ENCODE results near the gene SMIM45.

Gene SMIM45

DNA sequence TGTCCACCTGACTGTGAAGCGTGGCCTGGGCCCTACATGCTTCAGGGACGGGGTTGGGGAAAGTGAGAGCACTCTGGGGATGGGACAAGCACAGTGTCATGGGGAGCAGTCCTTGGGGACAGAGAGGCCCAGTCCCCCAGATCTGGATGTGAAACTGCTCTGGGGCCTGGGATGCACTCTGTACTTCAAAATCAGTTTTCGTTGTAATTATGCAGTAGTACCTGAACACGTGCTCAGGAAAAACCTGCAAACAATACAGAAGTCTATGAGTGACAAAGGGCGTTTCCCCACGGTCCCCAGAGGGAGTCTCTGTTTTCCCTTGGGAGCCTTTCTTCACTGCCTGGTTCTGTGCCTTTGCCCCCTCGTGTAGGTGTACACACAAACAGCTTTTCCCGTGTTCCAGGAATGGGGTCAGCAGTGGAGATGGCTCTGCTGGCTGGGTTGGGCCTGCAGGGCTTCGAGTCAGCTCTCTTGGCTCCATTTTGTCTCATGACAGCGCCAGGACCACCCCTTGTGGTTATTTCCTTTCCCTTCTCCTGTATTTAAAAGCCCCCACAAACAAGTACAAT is 20.2 kb upstream of the SMIM45 start:
- H3K9me3 ChIP-seq = no peaks in the 10 kb centered on the region
- DNase-seq = no peak
- 87 to 93% methylated on average over 10 of the region's 10 CpGs for WGBS, 2 donors
- H3K27ac ChIP-seq = no peak overlapping the region
- no peak for TF ChIP-seq POLR2AphosphoS5 (IDR thresholded peaks at IDR 0.05)
- TF ChIP-seq, protein P1, sequence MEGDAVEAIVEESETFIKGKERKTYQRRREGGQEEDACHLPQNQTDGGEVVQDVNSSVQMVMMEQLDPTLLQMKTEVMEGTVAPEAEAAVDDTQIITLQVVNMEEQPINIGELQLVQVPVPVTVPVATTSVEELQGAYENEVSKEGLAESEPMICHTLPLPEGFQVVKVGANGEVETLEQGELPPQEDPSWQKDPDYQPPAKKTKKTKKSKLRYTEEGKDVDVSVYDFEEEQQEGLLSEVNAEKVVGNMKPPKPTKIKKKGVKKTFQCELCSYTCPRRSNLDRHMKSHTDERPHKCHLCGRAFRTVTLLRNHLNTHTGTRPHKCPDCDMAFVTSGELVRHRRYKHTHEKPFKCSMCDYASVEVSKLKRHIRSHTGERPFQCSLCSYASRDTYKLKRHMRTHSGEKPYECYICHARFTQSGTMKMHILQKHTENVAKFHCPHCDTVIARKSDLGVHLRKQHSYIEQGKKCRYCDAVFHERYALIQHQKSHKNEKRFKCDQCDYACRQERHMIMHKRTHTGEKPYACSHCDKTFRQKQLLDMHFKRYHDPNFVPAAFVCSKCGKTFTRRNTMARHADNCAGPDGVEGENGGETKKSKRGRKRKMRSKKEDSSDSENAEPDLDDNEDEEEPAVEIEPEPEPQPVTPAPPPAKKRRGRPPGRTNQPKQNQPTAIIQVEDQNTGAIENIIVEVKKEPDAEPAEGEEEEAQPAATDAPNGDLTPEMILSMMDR (IDR thresholded peaks at IDR 0.05) = no peak
- TF ChIP-seq POLR2A (IDR thresholded peaks at IDR 0.05) = no peak
- TF ChIP-seq EP300 (IDR thresholded peaks at IDR 0.05) = no peak
- no peak overlapping the region for H3K4me3 ChIP-seq
- ATAC-seq (ENCODE audit: low FRiP score in 2 of 2) = no peak
- peaks cover 0 to 5% (median under 1%) of the 10 kb centered on the region in 4 donors for H3K4me1 ChIP-seq
- H3K36me3 ChIP-seq = no peaks in the 10 kb centered on the region
- peaks cover 0 to 4% (median 0%) of the 10 kb centered on the region in 4 donors for H3K27me3 ChIP-seq

DNA sequence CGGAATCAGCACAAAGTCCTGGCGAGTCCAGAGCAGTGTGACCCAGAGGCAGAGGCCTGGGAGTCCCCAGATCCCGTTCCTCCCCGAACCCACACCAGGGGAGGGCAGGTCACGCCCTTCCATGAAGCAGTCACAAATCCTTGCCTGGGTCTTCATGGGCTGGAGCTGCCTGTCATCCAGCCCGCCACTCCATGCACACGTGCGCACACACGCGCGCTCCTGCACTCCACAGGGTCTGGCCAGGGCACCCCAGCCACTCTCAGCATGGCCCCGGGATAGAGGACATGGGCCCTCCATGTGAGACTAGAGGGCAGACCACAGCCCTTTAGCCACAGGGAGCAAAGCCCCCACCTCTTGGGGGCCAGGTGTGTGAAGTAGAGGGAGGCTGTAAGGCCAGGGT is 19.6 kb upstream of the SMIM45 start:
- no peak overlapping the region for H3K27ac ChIP-seq
- H3K4me1 ChIP-seq = no peaks in the 10 kb centered on the region
- no peak overlapping the region for H3K4me3 ChIP-seq
- ATAC-seq (ENCODE audit: low FRiP score in 2 of 2) = no peak
- H3K9me3 ChIP-seq = no peaks in the 10 kb centered on the region
- no peak for TF ChIP-seq POLR2AphosphoS5 (IDR thresholded peaks at IDR 0.05)
- no peak for TF ChIP-seq POLR2A (IDR thresholded peaks at IDR 0.05)
- TF ChIP-seq EP300 (IDR thresholded peaks at IDR 0.05) = no peak
- TF ChIP-seq, protein P1 (IDR thresholded peaks at IDR 0.05) = no peak
- 97 to 100% methylated on average over 6 to 12 of the region's 12 CpGs for WGBS, 2 donors
- H3K27me3 ChIP-seq = no peaks in the 10 kb centered on the region
- H3K36me3 ChIP-seq = no peaks in the 10 kb centered on the region
- peak in 1 of 2 donors; percentile 44 for DNase-seq

DNA sequence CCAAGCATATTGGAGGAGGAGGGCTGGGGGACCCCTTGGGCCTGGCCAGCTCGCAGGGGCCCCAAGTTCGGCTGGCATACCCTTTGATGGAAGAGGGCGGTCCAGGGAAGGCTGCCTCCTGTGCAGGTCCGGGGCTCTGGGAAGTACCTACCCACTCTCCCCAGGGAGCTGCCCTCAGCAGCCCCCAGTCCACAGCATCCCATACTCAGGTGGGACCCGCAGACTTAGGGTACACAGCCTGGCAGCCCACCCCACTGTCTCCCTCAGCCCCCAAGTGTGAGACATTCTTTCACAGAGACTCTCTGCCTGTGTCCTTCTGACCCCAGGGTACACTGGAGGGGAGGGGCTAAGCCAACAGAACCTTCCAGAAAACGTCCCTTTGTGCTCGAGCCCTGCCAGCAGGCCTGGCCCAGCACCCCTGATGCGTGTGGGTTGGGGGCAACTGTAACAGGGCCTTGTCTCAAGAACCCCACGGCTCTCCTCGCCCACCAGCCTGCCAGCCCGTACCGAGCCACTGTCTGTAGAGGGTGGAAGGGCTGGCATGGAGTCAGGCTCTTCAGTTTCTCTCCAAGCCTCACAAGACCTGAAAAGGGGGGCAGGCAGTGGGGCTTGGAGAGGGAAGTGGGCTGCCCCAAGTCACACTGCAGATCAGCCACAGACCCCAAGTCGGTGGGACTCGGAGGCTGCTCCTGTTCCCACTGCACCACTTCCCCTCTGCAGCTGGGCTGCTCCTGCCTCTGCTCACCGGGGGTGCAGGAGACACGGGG is 18.4 kb upstream of the SMIM45 start:
- H3K27me3 ChIP-seq = no peaks in the 10 kb centered on the region
- no peak overlapping the region for H3K4me3 ChIP-seq
- peak in 1 of 2 donors; percentile 45 for DNase-seq
- no peaks in the 10 kb centered on the region for H3K4me1 ChIP-seq
- WGBS, 2 donors = 82% methylated on average over 11 of the region's 16 CpGs; no CpG with 5 or more reads in 1 of the 2 donors
- H3K9me3 ChIP-seq = no peaks in the 10 kb centered on the region
- TF ChIP-seq EP300 (IDR thresholded peaks at IDR 0.05) (no peak), POLR2AphosphoS5 (IDR thresholded peaks at IDR 0.05) (no peak), POLR2A (IDR thresholded peaks at IDR 0.05) (no peak)
- TF ChIP-seq, protein P1 (IDR thresholded peaks at IDR 0.05) = no peak
- H3K27ac ChIP-seq = no peak overlapping the region
- no peaks in the 10 kb centered on the region for H3K36me3 ChIP-seq
- ATAC-seq (ENCODE audit: low FRiP score in 2 of 2) = peak in 1 of 2 donors; percentile 25

DNA sequence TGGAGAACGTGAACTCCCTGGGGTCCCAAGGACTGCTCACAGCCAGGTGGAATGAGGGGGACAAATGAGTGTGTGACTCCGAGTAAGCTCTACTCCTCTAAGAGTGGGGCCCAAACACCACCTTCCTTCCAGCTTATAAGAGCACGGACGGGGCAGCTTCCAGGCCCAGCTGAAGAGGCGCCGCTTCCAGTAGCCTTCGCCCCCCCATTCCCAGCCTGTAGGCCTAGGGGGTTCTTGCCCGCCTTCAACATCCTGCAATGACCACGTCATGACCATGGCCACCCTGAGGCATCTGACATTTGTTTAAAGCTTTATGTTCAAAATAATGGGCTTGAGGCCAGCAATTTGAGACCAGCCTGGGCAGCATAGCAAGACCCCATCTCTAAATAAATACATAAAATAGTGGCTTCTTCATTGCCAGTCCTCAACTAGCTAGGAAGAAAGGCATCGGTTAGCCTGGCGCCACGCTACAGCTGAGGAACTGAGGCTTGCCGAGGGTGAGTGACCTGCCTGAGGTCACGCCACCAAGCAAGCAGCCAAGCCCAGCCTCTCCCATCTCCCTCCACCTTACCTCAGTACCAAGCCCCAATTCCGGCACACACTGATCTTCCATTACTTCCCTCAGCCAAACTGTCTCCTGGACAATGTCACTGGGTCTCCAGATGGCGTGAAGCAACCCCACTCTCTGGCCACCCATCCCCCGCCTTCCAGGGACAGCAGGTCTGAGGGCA is 17.5 kb upstream of the SMIM45 start:
- Histone ChIP-seq H3K4me1 (peaks cover 0 to 2% (median 0%) of the 10 kb centered on the region in 4 donors), H3K36me3 (no peaks in the 10 kb centered on the region), H3K27me3 (no peaks in the 10 kb centered on the region), H3K27ac (no peak overlapping the region), H3K4me3 (no peak overlapping the region), H3K9me3 (no peaks in the 10 kb centered on the region)
- TF ChIP-seq POLR2AphosphoS5 (IDR thresholded peaks at IDR 0.05) = no peak
- DNase-seq (peak in 1 of 2 donors; percentile 28), ATAC-seq (ENCODE audit: low FRiP score in 2 of 2) (no peak)
- WGBS, 2 donors = 93 to 97% methylated on average over 11 to 17 of the region's 17 CpGs

DNA sequence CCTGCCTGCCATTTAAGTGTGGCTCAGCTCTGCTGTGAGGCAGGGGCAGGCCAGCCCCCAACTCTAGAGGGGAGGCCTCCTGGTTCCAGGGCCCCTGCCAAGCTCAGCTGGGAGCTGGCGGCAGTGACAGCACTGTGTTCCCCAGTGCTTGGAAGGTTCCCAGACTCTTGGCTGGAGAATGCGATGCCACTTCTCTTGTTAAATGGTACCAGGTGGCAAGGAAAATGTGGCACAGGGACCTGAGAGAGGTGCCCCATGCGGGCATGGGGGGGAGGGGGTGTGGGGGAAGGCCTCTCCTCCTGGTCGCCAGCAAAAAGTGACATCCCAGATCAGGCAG is 17.0 kb upstream of the SMIM45 start:
- no peak overlapping the region for H3K4me3 ChIP-seq
- no peaks in the 10 kb centered on the region for H3K27me3 ChIP-seq
- ATAC-seq (ENCODE audit: low FRiP score in 2 of 2) = no peak
- peak in 1 of 2 donors; percentile 50 for DNase-seq
- TF ChIP-seq POLR2AphosphoS5 (IDR thresholded peaks at IDR 0.05) (no peak), EP300 (IDR thresholded peaks at IDR 0.05) (no peak), POLR2A (IDR thresholded peaks at IDR 0.05) (no peak)
- TF ChIP-seq, protein P1 (IDR thresholded peaks at IDR 0.05) = no peak
- WGBS, 2 donors = 89 to 100% methylated on average over 1 to 4 of the region's 4 CpGs
- peaks cover 0 to 2% (median 0%) of the 10 kb centered on the region in 4 donors for H3K4me1 ChIP-seq
- H3K36me3 ChIP-seq = no peaks in the 10 kb centered on the region
- H3K27ac ChIP-seq = no peak overlapping the region
- H3K9me3 ChIP-seq = no peaks in the 10 kb centered on the region
